Suprapubic skin (tissue), 4 donors: ENCODE measurements around the gene BOK. TPM values are rescaled to one million over a fixed set of nuclear protein-coding genes. Genes with fewer than 3 reads are reported as not detected.

Experiments
- DNase-seq, 2 donors: peaks; one replicate each; pipeline ENCODE4 v3.0.0-alpha.2; 2019; ENCODE audit warnings: low spot score in 2 of 2
- H3K27ac ChIP-seq: fragments of 200-600 bp; sonication (generic); one replicate; pipeline ENCODE4 v1.5.1; 2019
- H3K27me3 ChIP-seq: fragments of 200-600 bp; sonication (generic); one replicate; pipeline ENCODE4 v1.5.1; 2019
- H3K36me3 ChIP-seq: fragments of 200-600 bp; sonication (generic); one replicate; pipeline ENCODE4 v1.5.1; 2019
- H3K4me1 ChIP-seq: fragments of 200-600 bp; sonication (generic); one replicate; pipeline ENCODE4 v1.5.1; 2019
- H3K4me3 ChIP-seq: fragments of 200-600 bp; sonication (generic); one replicate; pipeline ENCODE4 v1.5.1; 2019; ENCODE audit warnings: mild to moderate bottlenecking
- H3K9me3 ChIP-seq: fragments of 200-600 bp; sonication (generic); one replicate; pipeline ENCODE4 v1.5.1; 2019
- CTCF ChIP-seq, 2 donors: fragments of 200-600 bp in 1 of 2; fragments of 450-650 bp in 1 of 2; sonication (generic) in 1 of 2; IDR thresholded peaks; one replicate each; pipeline ENCODE4 v1.5.1; 2016 to 2019; ENCODE audit warnings: antibody characterized with exemption in 2 of 2, mild to moderate bottlenecking in 1 of 2, moderate library complexity in 1 of 2
- EP300 ChIP-seq: sonication (generic); formaldehyde crosslinking; IDR thresholded peaks from one replicate; pipeline ENCODE4 v1.6.1; 2017; ENCODE audit warnings: antibody characterized with exemption
- POLR2A ChIP-seq, 2 donors: fragments of 450-650 bp; IDR thresholded peaks; one replicate each; pipeline ENCODE4 v1.6.1; 2017; ENCODE audit warnings: antibody characterized with exemption in 2 of 2, mild to moderate bottlenecking in 2 of 2, moderate library complexity in 2 of 2
- POLR2AphosphoS5 ChIP-seq, 3 donors: sonication (generic); formaldehyde crosslinking; IDR thresholded peaks; one replicate each; pipeline ENCODE4 v1.6.1; 2017; ENCODE audit warnings: antibody characterized with exemption in 3 of 3
- WGBS: methylation state at CpG from one replicate; pipeline ENCODE4 v1.1.5; 2018; 5-methylcytosine and 5-hydroxymethylcytosine counted together
- total RNA-seq, 4 donors: library from RNA; depleted of rRNA; stranded (reverse); fragments of >200 nt; gene quantifications; one replicate each; pipeline ENCODE4 v1.1.0, GENCODE V29; 2016

BOK gene
- total RNA-seq, 4 donors from 2014 or later: 32.4 to 61.6 (median 60.5) TPM

GRCh38 chr2:241530571-241530970 is 28.0 kb upstream of the BOK start:
- no peak for DNase-seq
- Histone ChIP-seq H3K4me3 (no peak overlapping the region), H3K27ac (no peak overlapping the region), H3K27me3 (peaks cover 5% of the 10 kb centered on the region), H3K36me3 (no peaks in the 10 kb centered on the region), H3K9me3 (no peaks in the 10 kb centered on the region), H3K4me1 (no peaks in the 10 kb centered on the region)
- no peak for TF ChIP-seq EP300
- TF ChIP-seq CTCF (IDR thresholded peaks at IDR 0.05): no peak
- no peak for TF ChIP-seq POLR2A (IDR thresholded peaks at IDR 0.05)
- 64% methylated on average over 8 of the region's 8 CpGs for WGBS

GRCh38 chr2:241531161-241531722 is 27.3 kb upstream of the BOK start:
- 57% methylated on average over 13 of the region's 13 CpGs for WGBS
- Histone ChIP-seq H3K9me3 (no peaks in the 10 kb centered on the region), H3K27ac (no peak overlapping the region), H3K4me3 (no peak overlapping the region), H3K4me1 (no peaks in the 10 kb centered on the region), H3K27me3 (peaks cover 5% of the 10 kb centered on the region), H3K36me3 (no peaks in the 10 kb centered on the region)
- no peak for DNase-seq
- no peak for TF ChIP-seq CTCF (IDR thresholded peaks at IDR 0.05)
- TF ChIP-seq POLR2AphosphoS5 (IDR thresholded peaks at IDR 0.05): no peak
- no peak for TF ChIP-seq POLR2A (IDR thresholded peaks at IDR 0.05)
- TF ChIP-seq EP300: no peak

DNA sequence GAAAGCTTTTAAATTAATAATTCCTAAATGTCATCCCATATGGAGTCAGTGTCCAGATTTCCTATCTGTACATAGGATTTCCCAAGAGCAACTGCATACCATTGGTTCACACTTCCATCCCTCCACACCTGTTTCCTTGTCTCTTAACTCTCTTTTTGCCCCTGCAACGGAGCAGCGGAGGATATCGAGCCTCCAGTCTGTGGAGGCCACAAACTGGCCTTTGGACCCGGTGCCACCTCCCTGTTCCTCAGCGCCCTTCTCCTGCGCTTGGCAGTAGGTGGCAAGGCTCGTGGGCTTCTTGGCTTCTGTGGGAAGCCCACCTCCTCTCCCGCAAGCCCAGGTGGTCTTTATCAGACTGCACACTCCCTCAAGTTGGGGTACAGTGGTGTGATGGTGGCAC is 26.4 kb upstream of the BOK start:
- H3K27me3 ChIP-seq: peaks cover 5% of the 10 kb centered on the region
- 94% methylated on average over 8 of the region's 8 CpGs for WGBS
- H3K27ac ChIP-seq: no peak overlapping the region
- H3K36me3 ChIP-seq: no peaks in the 10 kb centered on the region
- DNase-seq: no peak
- no peaks in the 10 kb centered on the region for H3K9me3 ChIP-seq
- H3K4me3 ChIP-seq: no peak overlapping the region
- TF ChIP-seq POLR2A (IDR thresholded peaks at IDR 0.05) (no peak), POLR2AphosphoS5 (IDR thresholded peaks at IDR 0.05) (no peak), CTCF (IDR thresholded peaks at IDR 0.05) (no peak), EP300 (no peak)
- no peaks in the 10 kb centered on the region for H3K4me1 ChIP-seq

- Histone ChIP-seq H3K9me3 (no peaks in the 10 kb centered on the region), H3K27ac (no peak overlapping the region), H3K36me3 (no peaks in the 10 kb centered on the region), H3K4me1 (no peaks in the 10 kb centered on the region), H3K27me3 (peaks cover 5% of the 10 kb centered on the region), H3K4me3 (no peak overlapping the region)
- WGBS: 90% methylated on average over 6 of the region's 26 CpGs
- no peak for TF ChIP-seq EP300
- TF ChIP-seq POLR2A (IDR thresholded peaks at IDR 0.05): no peak
- TF ChIP-seq CTCF (IDR thresholded peaks at IDR 0.05): no peak
- TF ChIP-seq POLR2AphosphoS5 (IDR thresholded peaks at IDR 0.05): no peak
- no peak for DNase-seq
Measured at GRCh38 chr2:241532733-241533601, 25.6 kb upstream of the BOK start.

DNA sequence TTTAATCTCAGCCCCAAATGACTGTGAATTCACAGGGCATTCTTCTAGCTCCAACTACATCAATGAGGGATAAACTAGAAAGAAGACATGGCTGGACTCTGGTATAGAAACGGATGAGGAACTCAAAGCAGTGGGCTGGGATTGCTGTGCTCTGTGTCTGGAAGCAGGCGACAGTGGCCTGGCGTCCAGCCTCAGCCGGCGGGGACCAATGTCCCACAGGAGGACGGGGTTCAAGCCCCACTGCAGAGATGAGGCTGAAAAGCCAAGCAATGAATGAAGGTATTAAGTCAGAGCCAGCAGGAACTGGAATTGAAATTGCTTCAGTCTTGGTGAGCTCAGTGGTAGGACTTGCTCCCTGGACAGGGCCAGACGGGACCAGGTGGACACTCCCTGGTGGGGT is 24.3 kb upstream of the BOK start:
- TF ChIP-seq EP300 (no peak), CTCF (IDR thresholded peaks at IDR 0.05) (no peak), POLR2AphosphoS5 (IDR thresholded peaks at IDR 0.05) (no peak), POLR2A (IDR thresholded peaks at IDR 0.05) (no peak)
- Histone ChIP-seq H3K9me3 (no peaks in the 10 kb centered on the region), H3K4me3 (no peak overlapping the region), H3K36me3 (no peaks in the 10 kb centered on the region), H3K4me1 (no peaks in the 10 kb centered on the region), H3K27me3 (peaks cover 5% of the 10 kb centered on the region), H3K27ac (no peak overlapping the region)
- DNase-seq: no peak
- WGBS: 83% methylated on average over 7 of the region's 7 CpGs
